ENCODE data around the gene EEF2K. TPM values are rescaled to one million over a fixed set of nuclear protein-coding genes. Genes with fewer than 3 reads are reported as not detected.
A peak's percentile ranks its signal among the peaks of the same experiment; 100 is the strongest.

Gene EEF2K
- total and polyA plus RNA-seq, 2 of the 13 experiments (the other 11 are each of a cell fraction or from before 2014, with no cell fraction given): 22.0 to 23.8 TPM

DNA sequence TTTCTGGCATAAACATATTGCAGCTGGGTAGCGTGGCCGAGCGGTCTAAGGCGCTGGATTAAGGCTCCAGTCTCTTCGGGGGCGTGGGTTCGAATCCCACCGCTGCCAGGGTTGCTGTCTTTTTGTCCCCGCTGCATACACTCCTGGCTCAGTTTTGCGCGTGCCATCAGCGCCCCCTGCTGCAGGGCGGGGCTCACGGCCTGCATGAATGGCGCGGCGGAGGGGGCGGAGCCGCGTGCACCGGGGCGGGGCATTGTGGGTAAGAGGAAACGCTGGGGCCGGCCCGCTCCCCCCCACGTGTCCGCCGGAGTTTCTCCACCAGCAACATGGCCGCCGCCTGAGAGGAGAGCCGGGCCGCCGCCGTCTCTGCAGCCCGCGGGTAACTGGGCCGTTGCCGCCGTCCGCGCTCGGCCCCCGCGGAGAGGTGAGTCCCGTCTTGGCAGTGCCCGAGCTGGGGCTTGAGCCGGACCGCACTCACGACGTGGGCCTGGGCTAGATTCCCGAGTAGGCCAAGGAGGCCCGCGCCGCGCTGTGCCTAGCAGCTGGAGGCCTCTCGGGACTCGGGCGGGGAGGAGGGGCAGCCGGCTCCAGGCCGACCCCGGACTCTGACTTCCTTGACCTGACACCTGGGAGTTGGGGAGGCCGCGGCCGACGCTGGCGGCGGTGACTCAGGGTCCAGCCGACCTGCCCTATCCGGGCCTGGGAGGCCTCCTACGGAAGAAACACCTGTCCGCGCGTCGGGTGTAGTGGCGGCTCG, 91.2 kb downstream of the EEF2K start, which contains the start of gene POLR3E (continued):
- TF ChIP-seq, protein P1, sequence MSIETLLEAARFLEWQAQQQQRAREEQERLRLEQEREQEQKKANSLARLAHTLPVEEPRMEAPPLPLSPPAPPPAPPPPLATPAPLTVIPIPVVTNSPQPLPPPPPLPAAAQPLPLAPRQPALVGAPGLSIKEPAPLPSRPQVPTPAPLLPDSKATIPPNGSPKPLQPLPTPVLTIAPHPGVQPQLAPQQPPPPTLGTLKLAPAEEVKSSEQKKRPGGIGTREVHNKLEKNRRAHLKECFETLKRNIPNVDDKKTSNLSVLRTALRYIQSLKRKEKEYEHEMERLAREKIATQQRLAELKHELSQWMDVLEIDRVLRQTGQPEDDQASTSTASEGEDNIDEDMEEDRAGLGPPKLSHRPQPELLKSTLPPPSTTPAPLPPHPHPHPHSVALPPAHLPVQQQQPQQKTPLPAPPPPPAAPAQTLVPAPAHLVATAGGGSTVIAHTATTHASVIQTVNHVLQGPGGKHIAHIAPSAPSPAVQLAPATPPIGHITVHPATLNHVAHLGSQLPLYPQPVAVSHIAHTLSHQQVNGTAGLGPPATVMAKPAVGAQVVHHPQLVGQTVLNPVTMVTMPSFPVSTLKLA (IDR thresholded peaks at IDR 0.05): peak; percentile 97
- TF ChIP-seq DNMT1 (CRISPR knock-in tag; IDR thresholded peaks at IDR 0.05): peak; percentile 99
- peak; percentile 54 for TF ChIP-seq JUND (CRISPR knock-in tag; IDR thresholded peaks at IDR 0.05)
- TF ChIP-seq ZNF383 (CRISPR knock-in tag; IDR thresholded peaks at IDR 0.05; ENCODE audit: borderline replicate concordance): peak; percentile 99
- peak; percentile 99 for TF ChIP-seq ZNF614 (CRISPR knock-in tag; IDR thresholded peaks at IDR 0.05; ENCODE audit: borderline replicate concordance)
- no peak for TF ChIP-seq PCBP2 (optimal IDR thresholded peaks at IDR 0.05; ENCODE audit: low read depth, low read length, poor library complexity, severe bottlenecking)
- TF ChIP-seq ZNF749 (CRISPR knock-in tag; IDR thresholded peaks at IDR 0.05; ENCODE audit: borderline replicate concordance): peak; percentile 97
- peak; percentile 97 for TF ChIP-seq ZNF850 (CRISPR knock-in tag; conservative IDR thresholded peaks at IDR 0.05)
- peak; percentile 99 for TF ChIP-seq MIER3 (CRISPR knock-in tag; IDR thresholded peaks at IDR 0.05; ENCODE audit: borderline replicate concordance)
- TF ChIP-seq NKX3-1 (CRISPR knock-in tag; IDR thresholded peaks at IDR 0.05): peak; percentile 88
- peak; percentile 98 for TF ChIP-seq SMAD3 (CRISPR knock-in tag; IDR thresholded peaks at IDR 0.05)
- no peak for TF ChIP-seq ZSCAN12 (CRISPR knock-in tag; IDR thresholded peaks at IDR 0.05)
- TF ChIP-seq, protein P2, sequence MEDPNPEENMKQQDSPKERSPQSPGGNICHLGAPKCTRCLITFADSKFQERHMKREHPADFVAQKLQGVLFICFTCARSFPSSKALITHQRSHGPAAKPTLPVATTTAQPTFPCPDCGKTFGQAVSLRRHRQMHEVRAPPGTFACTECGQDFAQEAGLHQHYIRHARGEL (CRISPR knock-in tag; IDR thresholded peaks at IDR 0.05): peak; percentile 88; the same call in 1 of the 2 replicates
- TF ChIP-seq BRD4 (CRISPR knock-in tag; IDR thresholded peaks at IDR 0.05): peak; percentile 84
- peak; percentile 96 for TF ChIP-seq ZNF878 (CRISPR knock-in tag; IDR thresholded peaks at IDR 0.05)
- TF ChIP-seq, protein P3, sequence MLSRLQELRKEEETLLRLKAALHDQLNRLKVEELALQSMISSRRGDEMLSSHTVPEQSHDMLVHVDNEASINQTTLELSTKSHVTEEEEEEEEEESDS (CRISPR knock-in tag; IDR thresholded peaks at IDR 0.05; ENCODE audit: borderline replicate concordance): peak; percentile 97; the same call in 1 of the 2 replicates
- TF ChIP-seq, protein P4, sequence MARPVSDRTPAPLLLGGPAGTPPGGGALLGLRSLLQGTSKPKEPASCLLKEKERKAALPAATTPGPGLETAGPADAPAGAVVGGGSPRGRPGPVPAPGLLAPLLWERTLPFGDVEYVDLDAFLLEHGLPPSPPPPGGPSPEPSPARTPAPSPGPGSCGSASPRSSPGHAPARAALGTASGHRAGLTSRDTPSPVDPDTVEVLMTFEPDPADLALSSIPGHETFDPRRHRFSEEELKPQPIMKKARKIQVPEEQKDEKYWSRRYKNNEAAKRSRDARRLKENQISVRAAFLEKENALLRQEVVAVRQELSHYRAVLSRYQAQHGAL (CRISPR knock-in tag; IDR thresholded peaks at IDR 0.05; ENCODE audit: not compliant biosample characterization): peak; percentile 80
- TF ChIP-seq HIVEP1 (CRISPR knock-in tag; IDR thresholded peaks at IDR 0.05): peak; percentile 98
- TF ChIP-seq, protein P5, sequence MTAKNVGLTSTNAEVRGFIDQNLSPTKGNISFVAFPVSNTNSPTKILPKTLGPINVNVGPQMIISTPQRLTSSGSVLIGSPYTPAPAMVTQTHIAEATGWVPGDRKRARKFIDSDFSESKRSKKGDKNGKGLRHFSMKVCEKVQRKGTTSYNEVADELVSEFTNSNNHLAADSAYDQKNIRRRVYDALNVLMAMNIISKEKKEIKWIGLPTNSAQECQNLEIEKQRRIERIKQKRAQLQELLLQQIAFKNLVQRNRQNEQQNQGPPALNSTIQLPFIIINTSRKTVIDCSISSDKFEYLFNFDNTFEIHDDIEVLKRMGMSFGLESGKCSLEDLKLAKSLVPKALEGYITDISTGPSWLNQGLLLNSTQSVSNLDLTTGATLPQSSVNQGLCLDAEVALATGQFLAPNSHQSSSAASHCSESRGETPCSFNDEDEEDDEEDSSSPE (CRISPR knock-in tag; IDR thresholded peaks at IDR 0.05): peak; percentile 94
- TF ChIP-seq ZNF10 (CRISPR knock-in tag; IDR thresholded peaks at IDR 0.05; ENCODE audit: borderline replicate concordance, low read depth): no peak
- TF ChIP-seq SRY (CRISPR knock-in tag; IDR thresholded peaks at IDR 0.05): peak; percentile 99

Data from HepG2 (cell line).